Caco-2 (cell line): ENCODE results near the gene IGSF21. TPM values are rescaled to one million over a fixed set of nuclear protein-coding genes. Genes with fewer than 3 reads are reported as not detected.

Experiments used
- BruUV-seq: library from RNA; stranded (reverse); fragments of 400-500 nt; replicated peaks from 2 replicates; lab custom pipeline; 2021; lab: Mats Ljungman, UMichigan
- CTCF ChIA-PET: fragments of 300-600 bp; sonication (Branson Sonifier 250); formaldehyde crosslinking; loops from one replicate; lab custom pipeline; 2022; ENCODE audit warnings: antibody characterized with exemption; lab: Charles Lee
- POLR2A ChIA-PET: fragments of 300-600 bp; sonication (Branson Sonifier 250); formaldehyde crosslinking; loops from one replicate; lab custom pipeline; 2022; ENCODE audit warnings: antibody characterized with exemption; lab: Charles Lee
- DNase-seq, 2 experiments: peaks; one replicate each; pipeline versions ENCODE4 v3.0.0 to v3.0.0-alpha.2; 2020 to 2022
- H3K27me3 ChIP-seq: replicated peaks from 2 replicates; pipeline ENCODE4 v1.6.0; 2011; ENCODE audit warnings: low read length; ENCODE audit not compliant: control insufficient read depth, insufficient read depth
- H3K36me3 ChIP-seq: 2 replicates; pipeline ENCODE4 v1.5.1; 2011; ENCODE audit warnings: low read length; ENCODE audit not compliant: control insufficient read depth, insufficient read depth
- H3K4me1 ChIP-seq: fragments of 250-450 bp; sonication (Bioruptor Pico); 2 replicates; pipeline ENCODE4 v1.5.1; 2020; ENCODE audit warnings: mild to moderate bottlenecking
- H3K4me3 ChIP-seq: 2 replicates; pipeline ENCODE4 v1.5.1; 2011; ENCODE audit warnings: low read depth, mild to moderate bottlenecking, control low read depth, low read length
- H3K9me3 ChIP-seq: fragments of 250-450 bp; sonication (Bioruptor Pico); 2 replicates; pipeline ENCODE4 v1.5.1; 2020; ENCODE audit warnings: mild to moderate bottlenecking, moderate library complexity
- H3K27ac Mint-ChIP-seq: one replicate; pipeline ENCODE4 v1.8.0; 2022; ENCODE audit warnings: mixed read lengths; ENCODE audit not compliant: unreplicated experiment
- H3K27me3 Mint-ChIP-seq: one replicate; pipeline ENCODE4 v1.8.0; 2022; ENCODE audit warnings: mixed read lengths; ENCODE audit not compliant: insufficient read depth, unreplicated experiment
- H3K36me3 Mint-ChIP-seq: one replicate; pipeline ENCODE4 v1.8.0; 2022; ENCODE audit warnings: mild to moderate bottlenecking, mixed read lengths; ENCODE audit not compliant: insufficient read depth, unreplicated experiment
- H3K4me1 Mint-ChIP-seq: one replicate; pipeline ENCODE4 v1.8.0; 2022; ENCODE audit warnings: low read depth, mixed read lengths; ENCODE audit not compliant: unreplicated experiment
- H3K4me3 Mint-ChIP-seq: one replicate; pipeline ENCODE4 v1.8.0; 2022; ENCODE audit warnings: mild to moderate bottlenecking, moderate library complexity, mixed read lengths; ENCODE audit not compliant: unreplicated experiment
- H3K9me3 Mint-ChIP-seq: one replicate; pipeline ENCODE4 v1.8.0; 2022; ENCODE audit warnings: mixed read lengths; ENCODE audit not compliant: unreplicated experiment
- CTCF ChIP-seq, 2 experiments: fragments of 200-600 bp in 1 of 2; IDR thresholded peaks; 1 replicate in 1 of 2; 2 replicates in 1 of 2; pipeline versions ENCODE4 v1.5.1 to v1.8.0; 2011 to 2022; ENCODE audit warnings: antibody characterized with exemption in 1 of 2, control low read depth in 1 of 2, inconsistent platforms in 1 of 2, low read depth in 1 of 2, low read length in 1 of 2, mild to moderate bottlenecking in 1 of 2, moderate library complexity in 1 of 2; ENCODE audit not compliant: insufficient read depth in 1 of 2, severe bottlenecking in 1 of 2, unreplicated experiment in 1 of 2
- intact Hi-C: fragments of 100-400 bp; cut with micrococcal nuclease; formaldehyde crosslinking; loops from one replicate; pipeline ENCODE4 v1.10.0; 2022; ENCODE audit not compliant: unreplicated experiment
- total RNA-seq: library from RNA; stranded (reverse); gene quantifications from 2 replicates; pipeline ENCODE4 v1.2.3, GENCODE V29; 2022

Gene IGSF21
- total RNA-seq, 1 experiment from 2014 or later: not detected

- Mint-ChIP-seq H3K9me3 (no peaks in the 10 kb centered on the region), H3K4me1 (no peaks in the 10 kb centered on the region), H3K27me3 (peaks cover 11% of the 10 kb centered on the region), H3K27ac (no peak overlapping the region), H3K36me3 (peaks cover 4% of the 10 kb centered on the region), H3K4me3 (no peak overlapping the region)
- intact Hi-C loops: no loop called here
- no peaks in the 10 kb centered on the region for H3K36me3 ChIP-seq
- no TSS peak for BruUV-seq
- no peak overlapping the region for H3K4me3 ChIP-seq
- no peak for DNase-seq
- no peaks in the 10 kb centered on the region for H3K4me1 ChIP-seq
- no peak for TF ChIP-seq CTCF (IDR thresholded peaks at IDR 0.05; ENCODE audit: insufficient read depth in 1 of 2, low read depth in 1 of 2, low read length in 1 of 2, severe bottlenecking in 1 of 2, unreplicated experiment in 1 of 2)
- CTCF ChIA-PET: no interaction called here
- no peaks in the 10 kb centered on the region for H3K27me3 ChIP-seq
- H3K9me3 ChIP-seq: no peaks in the 10 kb centered on the region
- POLR2A ChIA-PET: no interaction called here
Measured at GRCh38 chr1:18350747-18351146, 243.1 kb downstream of the IGSF21 start.

- H3K4me1 Mint-ChIP-seq: no peaks in the 10 kb centered on the region
Measured at GRCh38 chr1:18351735-18352134, 244.1 kb downstream of the IGSF21 start.

GRCh38 chr1:18352636-18353265, 245.2 kb downstream of the IGSF21 start:
- Mint-ChIP-seq H3K4me1 (no peaks in the 10 kb centered on the region), H3K4me3 (no peak overlapping the region), H3K9me3 (no peaks in the 10 kb centered on the region), H3K27ac (no peak overlapping the region), H3K27me3 (peaks cover 21% of the 10 kb centered on the region), H3K36me3 (peaks cover 4% of the 10 kb centered on the region)
- intact Hi-C loops: no loop called here
- POLR2A ChIA-PET: no interaction called here
- DNase-seq: no peak
- Histone ChIP-seq H3K4me3 (no peak overlapping the region), H3K4me1 (no peaks in the 10 kb centered on the region), H3K9me3 (no peaks in the 10 kb centered on the region), H3K36me3 (no peaks in the 10 kb centered on the region), H3K27me3 (no peaks in the 10 kb centered on the region)
- TF ChIP-seq CTCF (IDR thresholded peaks at IDR 0.05; ENCODE audit: insufficient read depth in 1 of 2, low read depth in 1 of 2, low read length in 1 of 2, severe bottlenecking in 1 of 2, unreplicated experiment in 1 of 2): no peak
- CTCF ChIA-PET: interaction anchor here (0.7 to 0.9 kb wide), 2 partner anchors 118 to 223 kb away, joined by 3 to 4 read pairs; no protein-coding TSS in a partner anchor
- BruUV-seq: no TSS peak

More at GRCh38 chr1:18351735-18352134, 244.1 kb downstream of the IGSF21 start:
- Histone ChIP-seq H3K9me3 (no peaks in the 10 kb centered on the region), H3K27me3 (no peaks in the 10 kb centered on the region), H3K36me3 (no peaks in the 10 kb centered on the region), H3K4me3 (no peak overlapping the region), H3K4me1 (no peaks in the 10 kb centered on the region)
- Mint-ChIP-seq H3K27ac (no peak overlapping the region), H3K9me3 (no peaks in the 10 kb centered on the region), H3K27me3 (peaks cover 15% of the 10 kb centered on the region), H3K36me3 (peaks cover 4% of the 10 kb centered on the region), H3K4me3 (no peak overlapping the region)
- POLR2A ChIA-PET: no interaction called here
- no TSS peak for BruUV-seq
- CTCF ChIA-PET: no interaction called here
- no peak for DNase-seq
- intact Hi-C loops: no loop called here
- TF ChIP-seq CTCF (IDR thresholded peaks at IDR 0.05; ENCODE audit: insufficient read depth in 1 of 2, low read depth in 1 of 2, low read length in 1 of 2, severe bottlenecking in 1 of 2, unreplicated experiment in 1 of 2): no peak
